ENCODE data around the gene TRPC1. TPM values are rescaled to one million over a fixed set of nuclear protein-coding genes. Genes with fewer than 3 reads are reported as not detected.

Gene TRPC1
- total and polyA plus RNA-seq, 2 experiments from 2014 or later: 7.0 to 36.6 TPM

DNA sequence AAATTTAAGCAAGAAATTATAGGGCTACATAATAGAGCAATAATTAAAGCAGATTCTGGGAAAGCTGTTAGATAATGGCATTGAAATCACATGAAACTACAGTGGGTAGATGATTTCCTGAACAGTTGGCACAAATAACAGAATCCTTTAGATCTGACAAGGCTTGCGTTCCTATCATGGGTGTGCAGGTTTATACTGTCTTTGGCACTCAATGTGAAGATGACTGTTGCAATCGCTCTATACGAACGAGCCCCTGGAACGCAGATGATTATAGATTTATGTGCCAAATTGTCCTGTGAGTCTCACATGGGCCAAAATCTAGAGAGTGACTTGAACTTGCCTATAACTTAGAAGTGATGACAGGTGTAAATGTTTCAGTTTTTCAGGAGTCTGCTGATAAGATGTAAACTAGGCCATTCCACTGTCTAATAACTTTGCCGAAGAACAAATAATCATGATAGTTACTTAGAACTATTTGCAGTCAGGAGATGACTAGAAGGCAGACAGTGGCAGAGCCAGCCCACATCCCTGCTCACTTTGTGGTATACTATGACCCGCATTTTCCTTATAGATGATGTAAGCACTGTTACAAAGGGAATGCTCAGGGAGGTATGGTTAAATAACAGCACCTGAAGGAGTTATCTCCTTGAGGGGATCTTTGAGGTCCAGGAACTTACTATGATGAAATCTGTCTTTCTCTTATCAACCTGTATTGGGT, 30.5 kb upstream of the TRPC1 start (continued):
- TF ChIP-seq, protein P1, sequence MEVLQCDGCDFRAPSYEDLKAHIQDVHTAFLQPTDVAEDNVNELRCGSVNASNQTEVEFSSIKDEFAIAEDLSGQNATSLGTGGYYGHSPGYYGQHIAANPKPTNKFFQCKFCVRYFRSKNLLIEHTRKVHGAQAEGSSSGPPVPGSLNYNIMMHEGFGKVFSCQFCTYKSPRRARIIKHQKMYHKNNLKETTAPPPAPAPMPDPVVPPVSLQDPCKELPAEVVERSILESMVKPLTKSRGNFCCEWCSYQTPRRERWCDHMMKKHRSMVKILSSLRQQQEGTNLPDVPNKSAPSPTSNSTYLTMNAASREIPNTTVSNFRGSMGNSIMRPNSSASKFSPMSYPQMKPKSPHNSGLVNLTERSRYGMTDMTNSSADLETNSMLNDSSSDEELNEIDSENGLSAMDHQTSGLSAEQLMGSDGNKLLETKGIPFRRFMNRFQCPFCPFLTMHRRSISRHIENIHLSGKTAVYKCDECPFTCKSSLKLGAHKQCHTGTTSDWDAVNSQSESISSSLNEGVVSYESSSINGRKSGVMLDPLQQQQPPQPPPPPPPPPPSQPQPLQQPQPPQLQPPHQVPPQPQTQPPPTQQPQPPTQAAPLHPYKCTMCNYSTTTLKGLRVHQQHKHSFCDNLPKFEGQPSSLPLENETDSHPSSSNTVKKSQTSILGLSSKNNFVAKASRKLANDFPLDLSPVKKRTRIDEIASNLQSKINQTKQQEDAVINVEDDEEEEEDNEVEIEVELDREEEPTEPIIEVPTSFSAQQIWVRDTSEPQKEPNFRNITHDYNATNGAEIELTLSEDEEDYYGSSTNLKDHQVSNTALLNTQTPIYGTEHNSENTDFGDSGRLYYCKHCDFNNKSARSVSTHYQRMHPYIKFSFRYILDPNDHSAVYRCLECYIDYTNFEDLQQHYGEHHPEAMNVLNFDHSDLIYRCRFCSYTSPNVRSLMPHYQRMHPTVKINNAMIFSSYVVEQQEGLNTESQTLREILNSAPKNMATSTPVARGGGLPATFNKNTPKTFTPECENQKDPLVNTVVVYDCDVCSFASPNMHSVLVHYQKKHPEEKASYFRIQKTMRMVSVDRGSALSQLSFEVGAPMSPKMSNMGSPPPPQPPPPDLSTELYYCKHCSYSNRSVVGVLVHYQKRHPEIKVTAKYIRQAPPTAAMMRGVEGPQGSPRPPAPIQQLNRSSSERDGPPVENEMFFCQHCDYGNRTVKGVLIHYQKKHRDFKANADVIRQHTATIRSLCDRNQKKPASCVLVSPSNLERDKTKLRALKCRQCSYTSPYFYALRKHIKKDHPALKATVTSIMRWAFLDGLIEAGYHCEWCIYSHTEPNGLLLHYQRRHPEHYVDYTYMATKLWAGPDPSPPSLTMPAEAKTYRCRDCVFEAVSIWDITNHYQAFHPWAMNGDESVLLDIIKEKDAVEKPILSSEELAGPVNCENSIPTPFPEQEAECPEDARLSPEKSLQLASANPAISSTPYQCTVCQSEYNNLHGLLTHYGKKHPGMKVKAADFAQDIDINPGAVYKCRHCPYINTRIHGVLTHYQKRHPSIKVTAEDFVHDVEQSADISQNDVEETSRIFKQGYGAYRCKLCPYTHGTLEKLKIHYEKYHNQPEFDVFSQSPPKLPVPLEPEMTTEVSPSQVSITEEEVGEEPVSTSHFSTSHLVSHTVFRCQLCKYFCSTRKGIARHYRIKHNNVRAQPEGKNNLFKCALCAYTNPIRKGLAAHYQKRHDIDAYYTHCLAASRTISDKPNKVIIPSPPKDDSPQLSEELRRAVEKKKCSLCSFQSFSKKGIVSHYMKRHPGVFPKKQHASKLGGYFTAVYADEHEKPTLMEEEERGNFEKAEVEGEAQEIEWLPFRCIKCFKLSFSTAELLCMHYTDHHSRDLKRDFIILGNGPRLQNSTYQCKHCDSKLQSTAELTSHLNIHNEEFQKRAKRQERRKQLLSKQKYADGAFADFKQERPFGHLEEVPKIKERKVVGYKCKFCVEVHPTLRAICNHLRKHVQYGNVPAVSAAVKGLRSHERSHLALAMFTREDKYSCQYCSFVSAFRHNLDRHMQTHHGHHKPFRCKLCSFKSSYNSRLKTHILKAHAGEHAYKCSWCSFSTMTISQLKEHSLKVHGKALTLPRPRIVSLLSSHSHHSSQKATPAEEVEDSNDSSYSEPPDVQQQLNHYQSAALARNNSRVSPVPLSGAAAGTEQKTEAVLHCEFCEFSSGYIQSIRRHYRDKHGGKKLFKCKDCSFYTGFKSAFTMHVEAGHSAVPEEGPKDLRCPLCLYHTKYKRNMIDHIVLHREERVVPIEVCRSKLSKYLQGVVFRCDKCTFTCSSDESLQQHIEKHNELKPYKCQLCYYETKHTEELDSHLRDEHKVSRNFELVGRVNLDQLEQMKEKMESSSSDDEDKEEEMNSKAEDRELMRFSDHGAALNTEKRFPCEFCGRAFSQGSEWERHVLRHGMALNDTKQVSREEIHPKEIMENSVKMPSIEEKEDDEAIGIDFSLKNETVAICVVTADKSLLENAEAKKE (CRISPR knock-in tag; IDR thresholded peaks at IDR 0.05): no peak
- TF ChIP-seq NANOG (IDR thresholded peaks at IDR 0.05; ENCODE audit: borderline replicate concordance): no peak
- no peak for TF ChIP-seq STAT1 (IDR thresholded peaks at IDR 0.05; ENCODE audit: unreplicated experiment)
- no peak for TF ChIP-seq EZH2phosphoT487 (IDR thresholded peaks at IDR 0.05; ENCODE audit: unreplicated experiment)
- TF ChIP-seq, protein P2, sequence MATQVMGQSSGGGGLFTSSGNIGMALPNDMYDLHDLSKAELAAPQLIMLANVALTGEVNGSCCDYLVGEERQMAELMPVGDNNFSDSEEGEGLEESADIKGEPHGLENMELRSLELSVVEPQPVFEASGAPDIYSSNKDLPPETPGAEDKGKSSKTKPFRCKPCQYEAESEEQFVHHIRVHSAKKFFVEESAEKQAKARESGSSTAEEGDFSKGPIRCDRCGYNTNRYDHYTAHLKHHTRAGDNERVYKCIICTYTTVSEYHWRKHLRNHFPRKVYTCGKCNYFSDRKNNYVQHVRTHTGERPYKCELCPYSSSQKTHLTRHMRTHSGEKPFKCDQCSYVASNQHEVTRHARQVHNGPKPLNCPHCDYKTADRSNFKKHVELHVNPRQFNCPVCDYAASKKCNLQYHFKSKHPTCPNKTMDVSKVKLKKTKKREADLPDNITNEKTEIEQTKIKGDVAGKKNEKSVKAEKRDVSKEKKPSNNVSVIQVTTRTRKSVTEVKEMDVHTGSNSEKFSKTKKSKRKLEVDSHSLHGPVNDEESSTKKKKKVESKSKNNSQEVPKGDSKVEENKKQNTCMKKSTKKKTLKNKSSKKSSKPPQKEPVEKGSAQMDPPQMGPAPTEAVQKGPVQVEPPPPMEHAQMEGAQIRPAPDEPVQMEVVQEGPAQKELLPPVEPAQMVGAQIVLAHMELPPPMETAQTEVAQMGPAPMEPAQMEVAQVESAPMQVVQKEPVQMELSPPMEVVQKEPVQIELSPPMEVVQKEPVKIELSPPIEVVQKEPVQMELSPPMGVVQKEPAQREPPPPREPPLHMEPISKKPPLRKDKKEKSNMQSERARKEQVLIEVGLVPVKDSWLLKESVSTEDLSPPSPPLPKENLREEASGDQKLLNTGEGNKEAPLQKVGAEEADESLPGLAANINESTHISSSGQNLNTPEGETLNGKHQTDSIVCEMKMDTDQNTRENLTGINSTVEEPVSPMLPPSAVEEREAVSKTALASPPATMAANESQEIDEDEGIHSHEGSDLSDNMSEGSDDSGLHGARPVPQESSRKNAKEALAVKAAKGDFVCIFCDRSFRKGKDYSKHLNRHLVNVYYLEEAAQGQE (IDR thresholded peaks at IDR 0.05; ENCODE audit: unreplicated experiment): no peak
